ENCODE results near the gene DNM1. TPM values are rescaled to one million over a fixed set of nuclear protein-coding genes. Genes with fewer than 3 reads are reported as not detected.
A peak's percentile ranks its signal among the peaks of the same experiment; 100 is the strongest.

Gene DNM1
- total and polyA plus RNA-seq, 4 donors: 1.2 to 23.7 (median 6.1) TPM

DNA sequence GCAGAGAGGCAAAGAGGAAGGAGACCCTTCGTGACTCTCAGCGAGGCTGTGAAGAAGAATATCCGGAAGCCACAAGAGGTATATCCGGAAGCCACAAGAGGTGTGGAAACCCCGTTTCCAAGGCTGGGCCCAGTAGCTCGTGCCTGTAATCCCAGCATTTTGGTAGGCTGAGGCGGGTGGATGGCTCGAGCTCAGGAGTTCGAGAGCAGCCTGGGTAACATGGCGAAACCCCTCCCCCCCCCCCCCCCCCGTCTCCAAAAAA is 43.7 kb upstream of the DNM1 start:
- no peaks in the 10 kb centered on the region for H3K9me3 ChIP-seq (ENCODE audit: control insufficient read depth in 4 of 4, insufficient read depth in 3 of 4, low read length in 3 of 4)
- no peaks in the 10 kb centered on the region for H3K27me3 ChIP-seq (ENCODE audit: control insufficient read depth in 3 of 3, insufficient read depth in 3 of 3, low read length in 2 of 3)
- no peak overlapping the region for H3K9ac ChIP-seq (ENCODE audit: insufficient read depth in 1 of 2, low read length in 2 of 2)
- 17 to 21% methylated on average over 11 of the region's 11 CpGs for WGBS, 2 donors
- TF ChIP-seq, protein P1, sequence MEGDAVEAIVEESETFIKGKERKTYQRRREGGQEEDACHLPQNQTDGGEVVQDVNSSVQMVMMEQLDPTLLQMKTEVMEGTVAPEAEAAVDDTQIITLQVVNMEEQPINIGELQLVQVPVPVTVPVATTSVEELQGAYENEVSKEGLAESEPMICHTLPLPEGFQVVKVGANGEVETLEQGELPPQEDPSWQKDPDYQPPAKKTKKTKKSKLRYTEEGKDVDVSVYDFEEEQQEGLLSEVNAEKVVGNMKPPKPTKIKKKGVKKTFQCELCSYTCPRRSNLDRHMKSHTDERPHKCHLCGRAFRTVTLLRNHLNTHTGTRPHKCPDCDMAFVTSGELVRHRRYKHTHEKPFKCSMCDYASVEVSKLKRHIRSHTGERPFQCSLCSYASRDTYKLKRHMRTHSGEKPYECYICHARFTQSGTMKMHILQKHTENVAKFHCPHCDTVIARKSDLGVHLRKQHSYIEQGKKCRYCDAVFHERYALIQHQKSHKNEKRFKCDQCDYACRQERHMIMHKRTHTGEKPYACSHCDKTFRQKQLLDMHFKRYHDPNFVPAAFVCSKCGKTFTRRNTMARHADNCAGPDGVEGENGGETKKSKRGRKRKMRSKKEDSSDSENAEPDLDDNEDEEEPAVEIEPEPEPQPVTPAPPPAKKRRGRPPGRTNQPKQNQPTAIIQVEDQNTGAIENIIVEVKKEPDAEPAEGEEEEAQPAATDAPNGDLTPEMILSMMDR (IDR thresholded peaks at IDR 0.05; ENCODE audit: control extremely low read depth, extremely low read depth): no peak
- peak overlapping the region in 1 of 2 donors; percentile 82 for H3K27ac ChIP-seq (ENCODE audit: low read depth in 1 of 2, low read length in 1 of 2)
- DNase-seq (no peak), ATAC-seq (ENCODE audit: insufficient read depth, low FRiP score) (peak; percentile 1)
- no peak overlapping the region for H3K4me3 ChIP-seq
- peaks cover 0 to 22% (median 9%) of the 10 kb centered on the region in 4 donors for H3K36me3 ChIP-seq (ENCODE audit: control insufficient read depth in 4 of 4, insufficient read depth in 4 of 4, low read length in 4 of 4)
- H3K4me1 ChIP-seq (ENCODE audit: control insufficient read depth in 5 of 5, insufficient read depth in 5 of 5, low read length in 5 of 5): peaks cover 0 to 16% (median 3%) of the 10 kb centered on the region in 5 donors

DNA sequence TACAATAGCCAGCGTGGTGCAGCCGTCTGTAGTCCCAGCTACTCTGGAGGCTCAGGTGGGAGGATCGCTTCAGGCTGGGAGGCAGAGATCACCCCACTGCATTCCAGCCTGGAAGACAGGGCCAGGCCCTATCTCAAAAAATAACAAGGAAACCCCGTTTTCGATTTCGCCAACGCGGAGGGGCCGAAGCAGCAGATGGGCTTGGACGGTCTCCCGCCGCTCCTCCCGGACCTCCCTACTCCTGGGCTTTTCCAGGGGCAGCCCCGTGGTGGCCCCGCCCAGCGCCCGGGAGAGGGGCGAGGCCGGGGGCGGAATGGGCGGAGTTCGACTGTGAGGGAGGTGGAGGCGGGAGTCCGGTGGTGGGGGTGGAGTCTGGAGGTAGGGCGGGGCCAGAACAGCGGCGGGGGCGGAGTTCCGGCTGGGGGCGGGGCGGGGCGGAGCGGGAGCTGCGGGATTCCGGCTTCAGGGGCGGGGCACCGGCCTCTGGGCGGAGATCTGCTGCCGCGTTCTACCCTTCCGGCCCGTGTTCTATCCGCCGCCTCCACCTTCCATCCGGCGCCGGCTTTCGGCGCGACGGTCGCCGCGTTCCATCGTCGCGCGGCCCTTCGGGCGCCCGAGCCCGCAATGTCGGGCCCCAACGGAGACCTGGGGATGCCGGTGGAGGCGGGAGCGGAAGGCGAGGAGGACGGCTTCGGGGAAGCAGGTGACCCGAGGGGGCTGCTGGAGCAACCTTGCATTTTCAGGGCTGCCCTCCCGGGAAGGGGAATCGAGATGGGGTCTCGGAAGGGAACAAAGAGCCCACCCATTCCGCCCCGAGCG is 43.2 kb upstream of the DNM1 start, which contains the start of gene BBLN:
Gene BBLN (plus strand): TSS at position 482 of the 819 bp plus-strand sequence. CDS start 143 bp downstream, at position 625.
- no peaks in the 10 kb centered on the region for H3K27me3 ChIP-seq (ENCODE audit: control insufficient read depth in 3 of 3, insufficient read depth in 3 of 3, low read length in 2 of 3)
- peaks cover 0 to 16% (median 3%) of the 10 kb centered on the region in 5 donors for H3K4me1 ChIP-seq (ENCODE audit: control insufficient read depth in 5 of 5, insufficient read depth in 5 of 5, low read length in 5 of 5)
- ATAC-seq (ENCODE audit: insufficient read depth, low FRiP score) (peak; percentile 95), DNase-seq (peak; percentile 97 to 98 (median 98))
- peak within 1 kb of the TSS; percentile 66 for H3K4me3 ChIP-seq
- peak within 1 kb of the TSS; percentile 82 to 85 for H3K27ac ChIP-seq (ENCODE audit: low read depth in 1 of 2, low read length in 1 of 2)
- peak within 1 kb of the TSS; percentile 25 to 57 for H3K9ac ChIP-seq (ENCODE audit: insufficient read depth in 1 of 2, low read length in 2 of 2)
- WGBS, 2 donors: 0 to 1% methylated on average over 51 to 76 of the region's 77 CpGs
- peaks cover 0 to 22% (median 9%) of the 10 kb centered on the region in 4 donors for H3K36me3 ChIP-seq (ENCODE audit: control insufficient read depth in 4 of 4, insufficient read depth in 4 of 4, low read length in 4 of 4)
- TF ChIP-seq, protein P1 (IDR thresholded peaks at IDR 0.05; ENCODE audit: control extremely low read depth, extremely low read depth): no peak
- H3K9me3 ChIP-seq (ENCODE audit: control insufficient read depth in 4 of 4, insufficient read depth in 3 of 4, low read length in 3 of 4): no peaks in the 10 kb centered on the region

DNA sequence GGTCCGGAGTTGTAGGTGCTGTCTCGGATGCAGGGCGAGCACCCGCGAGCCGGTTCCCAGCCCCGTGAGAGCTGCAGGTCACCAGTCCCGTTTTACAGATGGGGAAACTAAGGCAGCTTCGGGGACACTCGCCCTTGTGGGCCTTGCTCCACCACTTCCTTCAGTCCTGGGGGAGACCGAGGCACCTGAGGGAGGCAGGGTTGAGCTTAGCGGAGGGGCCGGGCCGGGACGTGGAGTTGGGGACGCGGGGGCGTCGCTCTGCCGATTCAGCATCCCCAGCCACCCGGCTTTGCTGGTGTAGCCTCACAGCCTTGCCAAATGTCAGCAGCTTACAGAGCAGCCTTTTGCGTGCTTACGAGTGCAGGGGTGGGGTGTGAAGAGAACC is 42.6 kb upstream of the DNM1 start:
- peaks cover 0 to 22% (median 9%) of the 10 kb centered on the region in 4 donors for H3K36me3 ChIP-seq (ENCODE audit: control insufficient read depth in 4 of 4, insufficient read depth in 4 of 4, low read length in 4 of 4)
- no peak for ATAC-seq (ENCODE audit: insufficient read depth, low FRiP score)

More for the DNA sequence above, 42.6 kb upstream of the DNM1 start:
- no peak for DNase-seq
- Histone ChIP-seq H3K4me1 (ENCODE audit: control insufficient read depth in 5 of 5, insufficient read depth in 5 of 5, low read length in 5 of 5) (peaks cover 0 to 16% (median 3%) of the 10 kb centered on the region in 5 donors), H3K4me3 (peak overlapping the region; percentile 66), H3K27ac (ENCODE audit: low read depth in 1 of 2, low read length in 1 of 2) (peak overlapping the region in 1 of 2 donors; percentile 85), H3K27me3 (ENCODE audit: control insufficient read depth in 3 of 3, insufficient read depth in 3 of 3, low read length in 2 of 3) (no peaks in the 10 kb centered on the region), H3K9me3 (ENCODE audit: control insufficient read depth in 4 of 4, insufficient read depth in 3 of 4, low read length in 3 of 4) (no peaks in the 10 kb centered on the region), H3K9ac (ENCODE audit: insufficient read depth in 1 of 2, low read length in 2 of 2) (peak overlapping the region; percentile 25 to 57)
- 0 to 1% methylated on average over 23 of the region's 23 CpGs for whole genome bisulfite sequencing, 2 donors
- TF ChIP-seq, protein P1 (IDR thresholded peaks at IDR 0.05; ENCODE audit: control extremely low read depth, extremely low read depth): no peak

All from lung (tissue), 12 donors.